Stimulated activated naive CD8-positive, alpha-beta T cell treated with anti-CD3 and anti-CD28 coated beads, Interleukin-15, Interleukin-2, amounts not matched to agents 100 U/mL and 50 U/mL, for 24 hours (primary cell): ENCODE measurements around the gene DLGAP1.
A peak's percentile ranks its signal among the peaks of the same experiment; 100 is the strongest.
"Not testable (repeated sequence)": the region's sequence is repeated elsewhere in the genome, so short reads cannot be mapped to it uniquely, and the experiment has no call there.

Source experiments
- ATAC-seq: fragments of 150-1000 bp; cut with Tn5 transposase; one replicate; pipeline ENCODE4 v1.10.0; 2021
- DNase-seq: peaks from one replicate; pipeline ENCODE4 v3.0.0; 2021

Gene DLGAP1

DNA sequence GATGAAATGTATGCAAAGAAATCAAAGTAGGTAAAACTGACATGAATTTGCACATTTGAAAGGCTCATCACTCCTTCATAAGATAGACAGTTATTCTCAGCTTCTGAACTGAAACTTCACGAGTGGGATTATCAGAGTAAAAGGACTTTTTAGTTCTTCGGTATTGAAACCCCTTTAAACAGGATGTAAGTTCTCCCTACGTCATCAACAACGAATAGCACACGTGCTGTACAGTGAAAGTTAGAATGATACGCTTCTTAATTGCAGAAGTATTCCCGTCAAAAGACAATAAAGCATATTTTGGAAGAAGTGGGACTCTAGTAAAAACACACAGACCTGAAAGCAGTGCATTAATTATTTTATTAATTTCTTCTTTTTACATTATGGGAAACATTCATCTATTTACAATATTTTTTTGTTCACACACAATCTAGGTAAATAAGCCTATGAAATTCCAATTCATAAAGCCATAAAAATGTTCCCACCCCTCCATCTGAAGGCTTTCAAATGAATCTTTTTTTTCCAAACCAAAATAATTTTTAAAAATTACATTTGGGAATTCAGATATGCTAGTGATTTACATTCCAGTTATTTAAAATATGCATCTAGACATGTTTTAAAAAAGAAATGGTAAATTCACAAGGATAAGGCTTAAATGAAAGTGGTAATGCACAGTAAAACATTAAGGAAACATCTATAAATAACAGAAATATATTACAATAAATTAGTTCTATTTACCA is 959.2 kb downstream of the DLGAP1 start:
- DNase-seq: no peak
- no peak for ATAC-seq

GRCh38 chr18:3494569-3494968 is 960.5 kb downstream of the DLGAP1 start:
- ATAC-seq (no peak), DNase-seq (no peak)

GRCh38 chr18:3494245-3494526 is 960.9 kb downstream of the DLGAP1 start:
- DNase-seq: no peak
- no peak for ATAC-seq

- no peak for ATAC-seq
Measured at GRCh38 chr18:3493501-3494244, 961.4 kb downstream of the DLGAP1 start.

DNA sequence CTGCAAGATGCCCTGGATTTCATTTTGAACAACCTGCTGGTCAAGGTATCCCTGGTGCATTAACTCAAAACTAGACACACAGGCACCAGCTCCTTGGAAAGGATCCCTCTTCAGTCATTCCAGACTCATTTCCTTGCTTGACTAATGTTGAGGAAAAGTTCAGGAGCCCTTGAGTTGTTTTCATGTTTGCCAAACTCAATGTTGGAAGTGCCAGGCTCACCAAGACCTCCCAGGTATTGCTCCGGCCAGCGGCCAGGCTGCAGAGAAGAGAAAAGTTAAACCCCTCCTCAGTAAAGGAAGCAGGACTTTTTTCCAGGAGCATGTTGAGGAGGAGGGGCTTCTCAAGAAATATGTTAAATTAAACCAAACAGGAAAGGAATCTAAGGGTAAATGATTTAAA is 962.4 kb downstream of the DLGAP1 start:
- no peak for DNase-seq
- no peak for ATAC-seq

More at GRCh38 chr18:3493501-3494244, 961.4 kb downstream of the DLGAP1 start:
- DNase-seq: no peak

GRCh38 chr18:3491981-3492555 is 963.0 kb downstream of the DLGAP1 start:
- DNase-seq (no peak), ATAC-seq (no peak)

DNA sequence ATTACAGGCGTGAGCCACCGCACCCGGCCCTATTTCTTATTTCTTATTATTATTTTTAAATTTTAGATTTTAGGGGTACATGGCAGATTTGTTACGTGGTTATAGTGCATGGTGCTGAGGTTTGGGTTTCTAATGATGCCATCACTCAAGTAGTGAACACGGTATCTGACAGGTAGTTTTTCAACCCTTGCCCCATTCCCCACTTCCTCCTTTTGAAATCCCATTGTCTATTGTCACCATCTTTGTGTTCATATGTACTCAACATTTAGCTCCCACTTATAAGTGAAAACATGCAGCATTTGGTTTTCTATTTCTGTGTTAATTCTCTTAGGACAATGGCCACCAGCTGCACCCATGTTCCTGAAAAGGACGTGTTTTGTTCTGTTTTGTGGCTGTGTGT is 965.6 kb downstream of the DLGAP1 start:
- no peak for DNase-seq

GRCh38 chr18:3486512-3486911 is 968.6 kb downstream of the DLGAP1 start:
- ATAC-seq (no peak), DNase-seq (no peak)

More for the DNA sequence above, 965.6 kb downstream of the DLGAP1 start:
- ATAC-seq: no peak

DNA sequence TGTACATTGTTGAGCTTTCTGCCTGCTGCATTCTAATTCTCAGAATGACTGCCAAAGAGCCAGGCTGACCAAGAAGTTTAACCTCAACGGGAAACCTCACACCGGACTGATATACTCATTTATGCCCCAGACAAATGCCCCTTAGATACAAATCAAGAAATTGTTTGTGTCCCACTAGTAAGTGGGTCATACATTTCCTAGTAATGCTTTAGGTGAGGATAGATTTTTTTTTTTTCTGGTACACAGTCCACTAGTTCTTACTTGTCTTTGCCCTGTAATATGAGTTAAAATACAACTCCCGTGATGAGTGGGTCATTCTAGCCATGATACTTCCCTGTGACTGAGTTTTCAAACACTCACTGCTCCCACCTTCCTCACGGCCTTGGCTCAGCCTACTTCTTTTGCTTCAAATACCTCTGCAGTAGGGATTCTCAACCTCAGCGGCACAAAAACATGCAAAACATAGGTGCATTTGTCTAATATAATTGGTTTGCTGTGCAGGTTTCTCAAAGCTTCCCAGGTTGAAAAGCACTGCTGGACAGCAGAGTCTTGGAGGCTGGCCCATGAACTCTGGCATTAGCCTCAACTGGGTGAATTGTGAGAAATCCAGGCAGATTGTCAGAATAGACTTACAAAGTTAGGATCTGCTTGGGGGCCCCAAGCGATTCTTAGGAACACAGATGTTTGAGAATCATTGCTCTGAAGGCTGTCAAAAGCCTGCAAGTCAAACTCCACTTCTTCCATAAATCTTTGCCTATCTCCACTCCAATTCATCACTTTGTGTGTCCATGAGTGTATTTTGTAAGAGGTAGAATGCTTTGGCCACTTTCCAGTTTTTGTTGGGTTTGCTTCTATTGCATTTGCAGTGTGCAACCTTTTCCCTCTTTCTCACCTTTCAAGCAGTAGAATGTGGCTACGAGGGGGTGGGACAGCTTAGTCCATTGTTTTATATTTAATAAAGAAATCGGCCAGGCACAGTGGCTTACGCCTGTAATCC is 969.7 kb downstream of the DLGAP1 start:
- ATAC-seq: peak; percentile 63
- DNase-seq: no peak

DNA sequence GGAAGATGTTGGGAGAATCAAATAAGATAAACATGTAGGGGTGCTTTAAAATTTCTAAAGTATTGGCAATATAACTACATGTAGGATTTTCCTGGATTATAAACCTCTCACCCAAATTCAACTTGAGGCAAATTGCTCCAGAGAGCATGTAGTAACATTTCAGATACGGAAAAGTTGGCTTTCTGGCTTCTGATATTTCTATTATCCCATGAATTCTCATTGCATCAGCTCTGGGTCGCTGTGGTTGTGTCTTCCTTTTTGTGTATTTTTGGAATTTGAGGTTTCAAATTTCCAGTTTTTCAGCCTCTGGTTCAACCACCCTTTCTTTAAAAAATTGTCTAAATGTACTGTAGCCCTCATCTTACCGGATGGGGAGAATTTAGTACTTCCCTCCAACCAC is 972.8 kb downstream of the DLGAP1 start:
- DNase-seq (no peak), ATAC-seq (no peak)

DNA sequence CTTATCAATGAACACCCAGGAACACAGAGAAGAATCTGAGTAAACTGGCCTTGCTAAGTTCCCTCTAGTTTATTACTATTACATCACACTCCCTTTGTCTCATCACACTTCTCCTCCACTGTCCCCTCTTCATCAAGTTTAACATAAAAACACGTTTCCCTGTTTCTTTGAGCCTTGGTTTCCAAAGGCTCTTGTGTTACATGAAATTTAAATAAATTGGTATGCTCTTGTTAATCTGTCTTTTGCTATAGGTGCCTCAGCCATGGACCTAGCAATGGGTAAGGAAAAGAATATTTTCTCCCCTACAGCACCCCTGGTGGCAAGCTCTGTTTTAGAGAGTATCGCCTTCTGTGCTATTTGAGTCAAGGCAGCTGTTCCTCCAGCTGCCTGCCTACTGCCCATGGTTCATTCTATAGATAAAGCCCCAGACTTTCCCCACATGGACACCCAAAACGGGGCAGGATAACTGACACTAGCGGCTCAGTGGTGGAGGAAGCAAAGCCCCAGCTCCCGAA is 973.4 kb downstream of the DLGAP1 start:
- DNase-seq (peak; percentile 19), ATAC-seq (no peak)

- DNase-seq (no peak), ATAC-seq (no peak)
Measured at GRCh38 chr18:3480827-3481573, 974.1 kb downstream of the DLGAP1 start.

- DNase-seq: no peak
Measured at GRCh38 chr18:3479978-3480509, 975.1 kb downstream of the DLGAP1 start.

GRCh38 chr18:3478262-3478978 is 976.7 kb downstream of the DLGAP1 start:
- DNase-seq (no peak), ATAC-seq (no peak)

More at GRCh38 chr18:3479978-3480509, 975.1 kb downstream of the DLGAP1 start:
- ATAC-seq: no peak

- ATAC-seq (peak; percentile 69), DNase-seq (no peak)
Measured at GRCh38 chr18:3472681-3473544, 982.2 kb downstream of the DLGAP1 start.

DNA sequence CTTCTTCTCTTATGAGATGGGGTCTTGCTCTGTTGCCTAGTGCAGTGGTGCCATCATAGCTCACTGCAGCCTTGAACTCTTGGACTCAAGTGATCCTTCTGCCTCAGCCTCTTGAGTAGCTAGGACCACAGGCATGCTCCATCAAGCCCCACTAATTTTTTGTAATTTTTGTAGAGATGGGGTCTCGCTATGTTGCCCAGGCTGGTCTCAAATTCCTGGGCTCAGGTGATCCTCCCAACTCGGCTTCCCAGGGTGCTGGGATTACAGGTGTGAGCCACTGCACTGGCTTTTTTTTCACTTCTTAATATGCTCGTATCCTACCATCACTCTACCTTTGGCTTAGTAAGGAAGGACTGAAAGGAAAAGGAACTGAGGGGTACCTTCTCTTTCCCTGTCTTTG is 983.0 kb downstream of the DLGAP1 start:
- DNase-seq, ATAC-seq: not testable (repeated sequence)

DNA sequence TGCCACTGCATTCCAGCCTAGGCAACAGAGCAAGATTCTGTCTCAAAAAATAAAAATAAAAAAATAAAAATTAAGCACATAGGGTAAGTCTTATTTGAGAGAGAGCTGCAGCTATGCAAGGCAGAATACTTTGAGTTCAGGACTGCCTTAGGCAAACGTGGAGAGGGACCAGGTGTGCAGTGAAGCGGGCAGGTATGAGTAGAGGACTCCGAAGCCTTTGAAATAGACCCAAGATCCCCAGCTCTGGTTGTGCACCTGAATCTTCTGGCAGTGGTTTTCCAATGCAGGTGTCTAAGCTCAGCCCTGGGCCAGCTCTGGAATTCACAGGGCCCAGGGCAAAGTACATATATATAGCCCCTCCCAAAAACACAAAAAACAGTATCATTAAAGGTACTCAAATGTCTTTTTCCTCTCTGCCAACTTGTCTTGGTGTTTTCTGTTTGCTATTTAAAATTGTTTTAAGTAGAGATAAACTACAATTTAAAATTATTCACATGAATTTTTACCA is 983.9 kb downstream of the DLGAP1 start:
- ATAC-seq: no peak
- no peak for DNase-seq

DNA sequence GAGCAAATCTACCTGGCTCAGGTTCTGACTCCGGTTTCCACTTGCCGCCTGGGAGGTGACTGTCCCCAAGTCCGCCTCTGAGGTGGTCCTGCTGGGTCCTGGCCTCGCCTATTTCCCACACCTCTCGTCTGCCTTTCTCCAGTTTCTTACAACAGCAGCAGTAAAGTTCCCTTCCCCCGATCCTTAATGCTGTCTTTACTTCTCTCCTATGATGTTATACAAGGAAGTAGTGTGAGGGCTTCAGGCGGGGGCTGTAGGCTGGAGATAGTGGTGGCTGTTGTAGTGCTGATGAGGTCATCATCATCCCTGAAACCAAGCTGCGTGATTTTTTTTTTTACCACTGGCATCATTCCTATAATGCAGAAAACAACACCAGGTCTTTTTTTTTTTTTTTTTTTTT is 986.3 kb downstream of the DLGAP1 start:
- DNase-seq (no peak), ATAC-seq (no peak)

- no peak for ATAC-seq
- DNase-seq: no peak
Measured at GRCh38 chr18:3468066-3468705, 986.9 kb downstream of the DLGAP1 start.
